Panc1 (cell line): Measurements from ENCODE around the gene ZNF619. TPM values are rescaled to one million over a fixed set of nuclear protein-coding genes. Genes with fewer than 3 reads are reported as not detected.

Experiments used
- ATAC-seq: fragments of 200-7000 bp; cut with Tn5 transposase; 2 replicates; pipeline ENCODE4 v1.9.1; 2020; ENCODE audit warnings: mild to moderate bottlenecking, moderate library complexity
- BruUV-seq: library from RNA; stranded (reverse); fragments of 400-500 nt; replicated peaks from 2 replicates; lab custom pipeline; 2021; lab: Mats Ljungman, UMichigan
- CTCF ChIA-PET: fragments of 300-600 bp; sonication (Branson Sonifier 250); formaldehyde crosslinking; loops from one replicate; lab custom pipeline; 2022; ENCODE audit warnings: antibody characterized with exemption; lab: Charles Lee
- POLR2A ChIA-PET: fragments of 300-600 bp; sonication (Branson Sonifier 250); formaldehyde crosslinking; loops from one replicate; lab custom pipeline; 2022; ENCODE audit warnings: antibody characterized with exemption; lab: Charles Lee
- DNase-seq: peaks from one replicate; pipeline ENCODE4 v3.0.0-alpha.2; 2010; ENCODE audit warnings: low read depth, low spot score
- H3K27ac ChIP-seq: 2 replicates; pipeline ENCODE4 v1.5.1; 2011; ENCODE audit warnings: mild to moderate bottlenecking, low read length, inconsistent platforms
- H3K27me3 ChIP-seq: fragments of 200-500 bp; sonication (Bioruptor generic); 2 replicates; pipeline ENCODE4 v1.6.0; 2014; ENCODE audit warnings: low read length, inconsistent platforms; ENCODE audit not compliant: control insufficient read depth, insufficient read depth
- H3K36me3 ChIP-seq: fragments of 200-500 bp; sonication (Bioruptor generic); 2 replicates; pipeline ENCODE4 v1.5.1; 2014; ENCODE audit warnings: inconsistent platforms, mild to moderate bottlenecking, low read length, moderate library complexity; ENCODE audit not compliant: control insufficient read depth, insufficient read depth
- H3K4me1 ChIP-seq: 2 replicates; pipeline ENCODE4 v1.5.1; 2011; ENCODE audit warnings: inconsistent platforms, mild to moderate bottlenecking, low read length, moderate library complexity; ENCODE audit not compliant: control insufficient read depth, insufficient read depth
- H3K4me3 ChIP-seq, 2 experiments: 2 replicates each; pipeline ENCODE4 v1.5.1; 2011 to 2012; ENCODE audit warnings: low read depth in 2 of 2, low read length in 2 of 2, mild to moderate bottlenecking in 2 of 2, inconsistent platforms in 1 of 2, moderate library complexity in 1 of 2
- H3K9me3 ChIP-seq: fragments of 200-500 bp; sonication (Bioruptor generic); 2 replicates; pipeline ENCODE4 v1.5.1; 2014; ENCODE audit warnings: low read depth, mild to moderate bottlenecking, inconsistent platforms, low read length, moderate library complexity; ENCODE audit not compliant: control insufficient read depth, insufficient read depth
- POLR2AphosphoS5 ChIP-seq: IDR thresholded peaks from 2 replicates; pipeline ENCODE4 v1.6.1; 2012; ENCODE audit warnings: mild to moderate bottlenecking, low read depth, low read length, moderate library complexity
- SIN3A ChIP-seq: IDR thresholded peaks from 2 replicates; pipeline ENCODE4 v1.6.1; 2012; ENCODE audit warnings: low read depth, mild to moderate bottlenecking, low read length, moderate library complexity, borderline replicate concordance; ENCODE audit not compliant: insufficient read depth
- TCF7L2 ChIP-seq: IDR thresholded peaks from 2 replicates; pipeline ENCODE4 v1.6.1; 2011; ENCODE audit warnings: mild to moderate bottlenecking, low read depth, low read length, inconsistent platforms
- in situ Hi-C: cut with HindIII; loops from 2 replicates; pipeline ENCODE4 v1.10.0; 2016; ENCODE audit warnings: low sequenced_read_pairs, low pct_unique_long_range_greater_than_20kb
- intact Hi-C: fragments of 100-400 bp; cut with micrococcal nuclease; formaldehyde crosslinking; loops from one replicate; pipeline ENCODE4 v1.10.0; 2022; ENCODE audit not compliant: unreplicated experiment
- total RNA-seq: library from RNA; stranded (reverse); gene quantifications from one replicate; pipeline ENCODE4 v1.2.1, GENCODE V29; 2021; ENCODE audit not compliant: unreplicated experiment
- TF ChIP-seq, protein P1 (sequence below), 2 experiments: IDR thresholded peaks; 2 replicates each; pipeline ENCODE4 v1.6.1; 2011 to 2012; ENCODE audit warnings: low read depth in 2 of 2, control low read depth in 1 of 2, low read length in 1 of 2, mild to moderate bottlenecking in 1 of 2, moderate library complexity in 1 of 2; ENCODE audit not compliant: insufficient read depth in 1 of 2
- TF ChIP-seq, protein P2 (sequence below): fragments of 450-650 bp; IDR thresholded peaks from 2 replicates; pipeline ENCODE4 v1.5.1; 2017; ENCODE audit warnings: mild to moderate bottlenecking

ZNF619 gene
- total RNA-seq, 1 experiment from 2014 or later, result 1.3 TPM

DNA sequence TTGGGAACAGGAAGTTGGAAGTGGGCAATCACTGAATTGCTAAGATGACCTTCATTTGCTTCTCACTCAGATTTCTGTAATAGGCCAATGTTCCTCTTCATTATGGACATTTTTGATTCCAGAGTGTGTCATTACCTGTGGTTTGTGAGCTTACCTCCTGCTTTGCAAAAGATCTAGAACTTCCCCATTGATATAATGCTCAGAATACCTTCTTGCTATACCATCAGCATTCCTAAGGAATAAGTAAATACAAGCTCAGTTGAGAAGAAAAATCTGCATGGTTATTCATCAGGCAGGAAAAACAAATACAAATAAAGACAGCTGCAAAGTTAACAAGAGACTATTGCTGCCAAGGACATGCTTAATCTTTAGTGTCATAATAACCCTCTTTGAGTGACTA, 25.4 kb upstream of the ZNF619 start:
- H3K27me3 ChIP-seq, result no peaks in the 10 kb centered on the region
- BruUV-seq, result no TSS peak
- POLR2A ChIA-PET, result no interaction called here
- no peak for ATAC-seq
- H3K9me3 ChIP-seq, result no peaks in the 10 kb centered on the region
- H3K4me3 ChIP-seq, result no peak overlapping the region
- TF ChIP-seq POLR2AphosphoS5 (no peak), SIN3A (no peak), TCF7L2 (no peak)
- TF ChIP-seq, protein P1, sequence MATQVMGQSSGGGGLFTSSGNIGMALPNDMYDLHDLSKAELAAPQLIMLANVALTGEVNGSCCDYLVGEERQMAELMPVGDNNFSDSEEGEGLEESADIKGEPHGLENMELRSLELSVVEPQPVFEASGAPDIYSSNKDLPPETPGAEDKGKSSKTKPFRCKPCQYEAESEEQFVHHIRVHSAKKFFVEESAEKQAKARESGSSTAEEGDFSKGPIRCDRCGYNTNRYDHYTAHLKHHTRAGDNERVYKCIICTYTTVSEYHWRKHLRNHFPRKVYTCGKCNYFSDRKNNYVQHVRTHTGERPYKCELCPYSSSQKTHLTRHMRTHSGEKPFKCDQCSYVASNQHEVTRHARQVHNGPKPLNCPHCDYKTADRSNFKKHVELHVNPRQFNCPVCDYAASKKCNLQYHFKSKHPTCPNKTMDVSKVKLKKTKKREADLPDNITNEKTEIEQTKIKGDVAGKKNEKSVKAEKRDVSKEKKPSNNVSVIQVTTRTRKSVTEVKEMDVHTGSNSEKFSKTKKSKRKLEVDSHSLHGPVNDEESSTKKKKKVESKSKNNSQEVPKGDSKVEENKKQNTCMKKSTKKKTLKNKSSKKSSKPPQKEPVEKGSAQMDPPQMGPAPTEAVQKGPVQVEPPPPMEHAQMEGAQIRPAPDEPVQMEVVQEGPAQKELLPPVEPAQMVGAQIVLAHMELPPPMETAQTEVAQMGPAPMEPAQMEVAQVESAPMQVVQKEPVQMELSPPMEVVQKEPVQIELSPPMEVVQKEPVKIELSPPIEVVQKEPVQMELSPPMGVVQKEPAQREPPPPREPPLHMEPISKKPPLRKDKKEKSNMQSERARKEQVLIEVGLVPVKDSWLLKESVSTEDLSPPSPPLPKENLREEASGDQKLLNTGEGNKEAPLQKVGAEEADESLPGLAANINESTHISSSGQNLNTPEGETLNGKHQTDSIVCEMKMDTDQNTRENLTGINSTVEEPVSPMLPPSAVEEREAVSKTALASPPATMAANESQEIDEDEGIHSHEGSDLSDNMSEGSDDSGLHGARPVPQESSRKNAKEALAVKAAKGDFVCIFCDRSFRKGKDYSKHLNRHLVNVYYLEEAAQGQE (IDR thresholded peaks at IDR 0.05; ENCODE audit: insufficient read depth in 1 of 2, low read depth in 2 of 2, low read length in 1 of 2), result no peak
- TF ChIP-seq, protein P2, sequence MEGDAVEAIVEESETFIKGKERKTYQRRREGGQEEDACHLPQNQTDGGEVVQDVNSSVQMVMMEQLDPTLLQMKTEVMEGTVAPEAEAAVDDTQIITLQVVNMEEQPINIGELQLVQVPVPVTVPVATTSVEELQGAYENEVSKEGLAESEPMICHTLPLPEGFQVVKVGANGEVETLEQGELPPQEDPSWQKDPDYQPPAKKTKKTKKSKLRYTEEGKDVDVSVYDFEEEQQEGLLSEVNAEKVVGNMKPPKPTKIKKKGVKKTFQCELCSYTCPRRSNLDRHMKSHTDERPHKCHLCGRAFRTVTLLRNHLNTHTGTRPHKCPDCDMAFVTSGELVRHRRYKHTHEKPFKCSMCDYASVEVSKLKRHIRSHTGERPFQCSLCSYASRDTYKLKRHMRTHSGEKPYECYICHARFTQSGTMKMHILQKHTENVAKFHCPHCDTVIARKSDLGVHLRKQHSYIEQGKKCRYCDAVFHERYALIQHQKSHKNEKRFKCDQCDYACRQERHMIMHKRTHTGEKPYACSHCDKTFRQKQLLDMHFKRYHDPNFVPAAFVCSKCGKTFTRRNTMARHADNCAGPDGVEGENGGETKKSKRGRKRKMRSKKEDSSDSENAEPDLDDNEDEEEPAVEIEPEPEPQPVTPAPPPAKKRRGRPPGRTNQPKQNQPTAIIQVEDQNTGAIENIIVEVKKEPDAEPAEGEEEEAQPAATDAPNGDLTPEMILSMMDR, result no peak
- no peaks in the 10 kb centered on the region; the same call in 1 of the 2 replicates for H3K36me3 ChIP-seq
- intact Hi-C loops (loop anchor here (5.0 kb wide), 1 partner anchor 124 kb away; no protein-coding TSS in a partner anchor), in situ Hi-C loops (no loop called here)
- DNase-seq, result no peak
- CTCF ChIA-PET, result no interaction called here
- no peak overlapping the region for H3K27ac ChIP-seq
- peaks cover 11% of the 10 kb centered on the region for H3K4me1 ChIP-seq

DNA sequence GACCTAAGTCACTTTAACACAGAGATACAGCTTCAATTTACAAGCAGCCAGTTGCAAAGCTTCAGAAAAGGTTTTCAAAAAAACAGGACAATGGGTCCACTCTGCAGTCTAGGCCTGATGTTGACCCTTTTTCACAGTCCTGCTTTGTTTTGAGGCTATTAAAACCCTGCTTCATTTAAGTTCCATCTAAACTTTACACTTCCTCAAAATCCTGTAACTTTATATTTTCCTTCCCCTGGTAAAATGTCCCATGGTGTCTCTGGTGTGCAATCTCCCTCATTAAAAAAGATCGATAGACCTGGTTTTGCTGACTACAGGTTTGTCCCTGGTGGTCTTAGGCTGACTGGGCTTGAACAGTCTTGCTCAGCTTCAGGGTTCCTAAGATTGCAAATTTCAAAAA, 24.9 kb upstream of the ZNF619 start:
- intact Hi-C loops, result loop anchor here (5.0 kb wide), 1 partner anchor 125 kb away; no protein-coding TSS in a partner anchor
- ATAC-seq, result no peak
- Histone ChIP-seq H3K9me3 (no peaks in the 10 kb centered on the region), H3K4me3 (peak overlapping the region; percentile 78 to 81), H3K27ac (peak overlapping the region; percentile 88), H3K27me3 (no peaks in the 10 kb centered on the region), H3K36me3 (no peaks in the 10 kb centered on the region; the same call in 1 of the 2 replicates), H3K4me1 (peaks cover 11% of the 10 kb centered on the region)
- in situ Hi-C loops, result no loop called here
- CTCF ChIA-PET, result no interaction called here
- TF ChIP-seq, protein P2, result no peak
- TF ChIP-seq, protein P1 (IDR thresholded peaks at IDR 0.05; ENCODE audit: insufficient read depth in 1 of 2, low read depth in 2 of 2, low read length in 1 of 2), result no peak
- no peak for TF ChIP-seq TCF7L2
- no peak for TF ChIP-seq POLR2AphosphoS5
- TF ChIP-seq SIN3A, result no peak
- POLR2A ChIA-PET, result no interaction called here
- no TSS peak for BruUV-seq
- no peak for DNase-seq
